Stomach smooth muscle (tissue), 2 donors: ENCODE measurements around the gene PPM1D.

Experiments used
- H3K27ac ChIP-seq: one replicate; pipeline ENCODE4 v1.7.0; 2013; ENCODE audit warnings: mild to moderate bottlenecking, low read length, inconsistent platforms
- H3K27me3 ChIP-seq, 2 donors: one replicate each; pipeline ENCODE4 v1.7.0; 2013; ENCODE audit warnings: low read length in 2 of 2; ENCODE audit not compliant: insufficient read depth in 2 of 2, control insufficient read depth in 1 of 2
- H3K36me3 ChIP-seq, 2 donors: one replicate each; pipeline ENCODE4 v1.7.0; 2013; ENCODE audit warnings: low read length in 2 of 2; ENCODE audit not compliant: control insufficient read depth in 2 of 2, insufficient read depth in 2 of 2
- H3K4me1 ChIP-seq: one replicate; pipeline ENCODE4 v1.7.0; 2013; ENCODE audit warnings: low read length; ENCODE audit not compliant: control insufficient read depth, insufficient read depth
- H3K4me3 ChIP-seq, 2 donors: one replicate each; pipeline ENCODE4 v1.7.0; 2013; ENCODE audit warnings: low read length in 2 of 2
- H3K9ac ChIP-seq, 2 donors: one replicate each; pipeline ENCODE4 v1.7.0; 2013; ENCODE audit warnings: low read length in 2 of 2, mild to moderate bottlenecking in 1 of 2
- H3K9me3 ChIP-seq, 2 donors: one replicate each; pipeline ENCODE4 v1.7.0; 2013; ENCODE audit warnings: low read length in 2 of 2; ENCODE audit not compliant: control insufficient read depth in 2 of 2
- donor health status: healthy.
- donor health status: Pancreatic carcinoma.

PPM1D gene

GRCh38 chr17:60695960-60696359 lies 96.0 kb downstream of the PPM1D start:
- Histone ChIP-seq H3K9ac (no peak overlapping the region), H3K27ac (no peak overlapping the region), H3K4me3 (no peak overlapping the region), H3K4me1 (no peaks in the 10 kb centered on the region), H3K36me3 (peaks cover 6 to 9% of the 10 kb centered on the region in 2 donors), H3K27me3 (no peaks in the 10 kb centered on the region), H3K9me3 (no peaks in the 10 kb centered on the region)

- no peaks in the 10 kb centered on the region for H3K9me3 ChIP-seq
- no peak overlapping the region for H3K4me3 ChIP-seq
Observed at GRCh38 chr17:60699090-60699489, 99.1 kb downstream of the PPM1D start.

GRCh38 chr17:60704170-60704569 lies 104.2 kb downstream of the PPM1D start:
- H3K27ac ChIP-seq = no peak overlapping the region

More at GRCh38 chr17:60699090-60699489, 99.1 kb downstream of the PPM1D start:
- Histone ChIP-seq H3K27me3 (no peaks in the 10 kb centered on the region), H3K27ac (no peak overlapping the region), H3K4me1 (no peaks in the 10 kb centered on the region), H3K36me3 (peaks cover 3 to 6% of the 10 kb centered on the region in 2 donors), H3K9ac (no peak overlapping the region)

GRCh38 chr17:60712675-60713074 lies 112.7 kb downstream of the PPM1D start:
- Histone ChIP-seq H3K9ac (no peak overlapping the region), H3K9me3 (no peaks in the 10 kb centered on the region), H3K4me3 (no peak overlapping the region), H3K27ac (no peak overlapping the region), H3K27me3 (no peaks in the 10 kb centered on the region), H3K36me3 (peaks cover 3 to 9% of the 10 kb centered on the region in 2 donors), H3K4me1 (no peaks in the 10 kb centered on the region)

More at GRCh38 chr17:60704170-60704569, 104.2 kb downstream of the PPM1D start:
- Histone ChIP-seq H3K4me1 (no peaks in the 10 kb centered on the region), H3K9me3 (no peaks in the 10 kb centered on the region), H3K9ac (no peak overlapping the region), H3K27me3 (no peaks in the 10 kb centered on the region), H3K36me3 (peaks cover 2 to 3% of the 10 kb centered on the region in 2 donors), H3K4me3 (no peak overlapping the region)

GRCh38 chr17:60713608-60714007 lies 113.6 kb downstream of the PPM1D start:
- H3K36me3 ChIP-seq = peaks cover 3 to 9% of the 10 kb centered on the region in 2 donors
- no peak overlapping the region for H3K9ac ChIP-seq
- no peaks in the 10 kb centered on the region for H3K4me1 ChIP-seq
- H3K9me3 ChIP-seq = no peaks in the 10 kb centered on the region
- no peaks in the 10 kb centered on the region for H3K27me3 ChIP-seq
- H3K4me3 ChIP-seq = no peak overlapping the region
- no peak overlapping the region for H3K27ac ChIP-seq
